Measurements from ENCODE around the gene TRIM63. TPM values are rescaled to one million over a fixed set of nuclear protein-coding genes. Genes with fewer than 3 reads are reported as not detected.

The TRIM63 gene
- total and polyA plus RNA-seq, 2 of the 13 experiments (the other 11 are each of a cell fraction or from before 2014, with no cell fraction given): not detected

DNA sequence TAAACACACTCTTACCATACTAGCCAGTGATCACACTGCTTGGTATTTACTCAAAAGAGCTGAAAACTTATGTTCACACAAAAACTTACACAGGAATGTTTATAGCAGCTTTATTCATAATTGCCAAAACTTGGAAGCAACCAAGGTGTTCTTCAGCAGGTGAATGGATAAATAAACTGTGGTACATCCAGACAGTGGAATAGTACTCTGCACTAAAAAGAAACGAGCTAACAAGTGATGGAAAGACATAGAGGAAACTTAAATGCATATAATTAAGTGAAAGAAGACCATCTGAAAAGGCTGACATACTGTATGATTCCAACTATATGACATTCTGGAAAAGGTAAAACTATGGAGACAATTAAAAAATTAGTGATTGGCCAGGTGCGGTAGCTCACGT lies 23.5 kb upstream of the TRIM63 start:
- Histone ChIP-seq H3K79me2 (ENCODE audit: insufficient read depth, low read length) (no peaks in the 10 kb centered on the region), H3K9ac (ENCODE audit: insufficient read depth, low read depth, low read length) (no peak overlapping the region), H4K20me1 (ENCODE audit: insufficient read depth, low read length) (no peaks in the 10 kb centered on the region), H3K27me3 (ENCODE audit: control insufficient read depth in 1 of 2, insufficient read depth in 2 of 2, low read length in 2 of 2) (peaks cover 2 to 33% of the 10 kb centered on the region in 2 experiments; a peak in 3 of 5 replicates), H3K9me3 (ENCODE audit: low read length) (no peaks in the 10 kb centered on the region), H3K4me1 (ENCODE audit: insufficient read depth, low read length) (0 out of 2 replicates have a peak, but pooled peaks cover 4% of the 10 kb centered on the region), H3K4me3 (replicated peaks in 1 of 3; ENCODE audit: insufficient read depth in 1 of 3, low read depth in 2 of 3, low read length in 3 of 3) (no peak overlapping the region), H2AFZ (ENCODE audit: low read length) (no peak overlapping the region), H3K4me2 (ENCODE audit: low read depth, low read length) (no peak overlapping the region), H3K27ac (ENCODE audit: extremely low read length, insufficient read depth, low read length) (no peak overlapping the region), H3K36me3 (replicated peaks in 1 of 2; ENCODE audit: control insufficient read depth in 1 of 2, insufficient read depth in 2 of 2, low read length in 2 of 2) (no peaks in the 10 kb centered on the region)
- WGBS (ENCODE audit: low lambda C conversion rate): 39% methylated on average over 3 of the region's 3 CpGs
- POLR2A ChIA-PET: no interaction called here
- TF ChIP-seq KDM5A (IDR thresholded peaks at IDR 0.05; ENCODE audit: borderline replicate concordance, low read length) (no peak), ZNF331 (CRISPR knock-in tag; IDR thresholded peaks at IDR 0.05) (no peak), SMAD9 (CRISPR knock-in tag; IDR thresholded peaks at IDR 0.05) (no peak)
- TF ChIP-seq, protein P1, sequence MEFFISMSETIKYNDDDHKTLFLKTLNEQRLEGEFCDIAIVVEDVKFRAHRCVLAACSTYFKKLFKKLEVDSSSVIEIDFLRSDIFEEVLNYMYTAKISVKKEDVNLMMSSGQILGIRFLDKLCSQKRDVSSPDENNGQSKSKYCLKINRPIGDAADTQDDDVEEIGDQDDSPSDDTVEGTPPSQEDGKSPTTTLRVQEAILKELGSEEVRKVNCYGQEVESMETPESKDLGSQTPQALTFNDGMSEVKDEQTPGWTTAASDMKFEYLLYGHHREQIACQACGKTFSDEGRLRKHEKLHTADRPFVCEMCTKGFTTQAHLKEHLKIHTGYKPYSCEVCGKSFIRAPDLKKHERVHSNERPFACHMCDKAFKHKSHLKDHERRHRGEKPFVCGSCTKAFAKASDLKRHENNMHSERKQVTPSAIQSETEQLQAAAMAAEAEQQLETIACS (CRISPR knock-in tag; IDR thresholded peaks at IDR 0.05): no peak
- TF ChIP-seq, protein P2, sequence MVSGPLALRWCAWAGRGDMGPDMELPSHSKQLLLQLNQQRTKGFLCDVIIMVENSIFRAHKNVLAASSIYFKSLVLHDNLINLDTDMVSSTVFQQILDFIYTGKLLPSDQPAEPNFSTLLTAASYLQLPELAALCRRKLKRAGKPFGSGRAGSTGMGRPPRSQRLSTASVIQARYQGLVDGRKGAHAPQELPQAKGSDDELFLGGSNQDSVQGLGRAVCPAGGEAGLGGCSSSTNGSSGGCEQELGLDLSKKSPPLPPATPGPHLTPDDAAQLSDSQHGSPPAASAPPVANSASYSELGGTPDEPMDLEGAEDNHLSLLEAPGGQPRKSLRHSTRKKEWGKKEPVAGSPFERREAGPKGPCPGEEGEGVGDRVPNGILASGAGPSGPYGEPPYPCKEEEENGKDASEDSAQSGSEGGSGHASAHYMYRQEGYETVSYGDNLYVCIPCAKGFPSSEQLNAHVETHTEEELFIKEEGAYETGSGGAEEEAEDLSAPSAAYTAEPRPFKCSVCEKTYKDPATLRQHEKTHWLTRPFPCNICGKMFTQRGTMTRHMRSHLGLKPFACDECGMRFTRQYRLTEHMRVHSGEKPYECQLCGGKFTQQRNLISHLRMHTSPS (CRISPR knock-in tag; IDR thresholded peaks at IDR 0.05; ENCODE audit: low read depth): no peak
- TF ChIP-seq, protein P3, sequence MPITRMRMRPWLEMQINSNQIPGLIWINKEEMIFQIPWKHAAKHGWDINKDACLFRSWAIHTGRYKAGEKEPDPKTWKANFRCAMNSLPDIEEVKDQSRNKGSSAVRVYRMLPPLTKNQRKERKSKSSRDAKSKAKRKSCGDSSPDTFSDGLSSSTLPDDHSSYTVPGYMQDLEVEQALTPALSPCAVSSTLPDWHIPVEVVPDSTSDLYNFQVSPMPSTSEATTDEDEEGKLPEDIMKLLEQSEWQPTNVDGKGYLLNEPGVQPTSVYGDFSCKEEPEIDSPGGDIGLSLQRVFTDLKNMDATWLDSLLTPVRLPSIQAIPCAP (CRISPR knock-in tag; IDR thresholded peaks at IDR 0.05; ENCODE audit: low read depth): no peak
- intact Hi-C loops (cut with micrococcal nuclease; ENCODE audit: unreplicated experiment) (no loop called here), in situ Hi-C loops (cut with HindIII; ENCODE audit: extremely low pct_ligation_motif_present, low pct_unique_long_range_greater_than_20kb) (no loop called here)
- CTCF ChIA-PET (ENCODE audit: low intra/inter-chr PET ratio, low total read pairs): no interaction called here
- FAIRE-seq (no peak), ATAC-seq (no peak), DNase-seq (ENCODE audit: low spot score) (no peak)
- BruUV-seq (replicated peaks): no TSS peak
